Measurements from ENCODE around the gene MSH4. TPM values are rescaled to one million over a fixed set of nuclear protein-coding genes. Genes with fewer than 3 reads are reported as not detected.

Gene MSH4
- 0.02 to 0.03 TPM in 2 of 5 replicates, not detected in the others for total RNA-seq (2022; extraction: Qiagen RNA extraction)

GRCh38 chr1:75796376-75797272 is at the start of gene MSH4:
Gene MSH4 (plus strand): TSS chr1:75796882. CDS start chr1:75796986, 104 bp downstream.

DNA sequence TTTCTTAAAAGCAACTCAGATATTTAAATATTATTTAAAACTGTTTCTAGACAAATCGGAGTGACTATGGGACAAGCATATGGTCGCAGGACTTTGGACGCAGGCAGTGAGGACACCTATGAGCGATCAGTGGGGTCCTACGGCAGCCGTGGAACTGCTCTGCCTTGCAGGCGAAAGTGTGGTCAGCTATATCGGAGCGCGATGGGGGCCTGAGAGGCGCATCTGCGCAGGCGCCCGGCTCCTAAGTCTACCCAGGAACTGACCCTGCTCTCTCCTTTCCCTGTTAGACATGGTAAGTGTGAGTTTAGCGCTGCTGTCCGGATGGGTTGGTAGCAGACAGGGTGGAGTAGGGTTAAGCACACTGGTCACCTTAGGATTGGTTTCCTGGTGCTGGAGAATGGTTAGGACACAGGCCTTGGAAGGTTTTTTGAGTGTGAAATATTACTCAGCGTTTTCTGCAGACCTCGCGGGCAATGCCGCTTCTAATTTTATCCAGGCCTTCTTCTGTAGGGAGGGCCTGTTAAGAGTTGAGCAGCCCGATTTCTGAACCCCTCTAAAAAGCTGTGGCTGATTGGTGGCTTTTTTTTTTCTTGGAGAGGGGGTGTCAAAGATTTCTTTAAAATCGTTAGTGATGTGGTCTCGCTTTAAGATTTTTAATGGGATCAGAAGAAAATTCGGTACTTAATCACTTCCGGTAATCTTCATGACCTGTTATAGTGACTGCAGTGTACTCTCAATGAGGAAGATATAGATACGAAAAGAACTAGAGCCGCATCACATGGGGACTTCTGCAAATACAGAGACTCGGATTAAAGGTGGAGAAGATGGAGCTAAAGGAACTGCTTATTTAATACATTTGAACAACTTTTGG is 10.5 kb upstream of the MSH4 start, which contains the start of gene RABGGTB:
Gene RABGGTB, plus strand, starts transcription at position 274 of the 871 bp plus-strand sequence. Its CDS starts 16 bp downstream, at position 290.

GRCh38 chr1:75932304-75932703 is 135.6 kb downstream of the MSH4 start, which contains the start of gene ASB17:
Gene ASB17 (minus strand): TSS chr1:75932404. CDS start chr1:75932291, 113 bp downstream.

Other genes with a start within 250 kb of the MSH4 start
- gene SLC44A5, start 185.8 kb upstream of the MSH4 start, total RNA-seq (2022; extraction: Qiagen RNA extraction) = 0.03 to 0.09 TPM (median 0.06 TPM) in 4 of 5 replicates, not detected in the other
- 31.6 to 36.6 TPM (median 34.4 TPM) in 5 replicates for gene ACADM, start 72.2 kb upstream of the MSH4 start, total RNA-seq (2022; extraction: Qiagen RNA extraction)
- gene RABGGTB, start 10.6 kb upstream of the MSH4 start, total RNA-seq (2022; extraction: Qiagen RNA extraction) = 57.4 to 73.2 TPM (median 63.7 TPM) in 5 replicates
- gene ASB17, start 135.5 kb downstream of the MSH4 start, total RNA-seq (2022; extraction: Qiagen RNA extraction) = not detected in 5 replicates

Data from A549 treated with dexamethasone at 1 μM for 4 hours (cell line).